GM18867 (cell line): ENCODE data around the gene CACNA1C.

Experiments
- ATAC-seq: cut with Tn5 transposase; IDR thresholded peaks from one replicate; pipeline ENCODE4 v1.9.1; 2021; ENCODE audit warnings: mild to moderate bottlenecking, moderate library complexity; ENCODE audit not compliant: unreplicated experiment

CACNA1C gene

DNA sequence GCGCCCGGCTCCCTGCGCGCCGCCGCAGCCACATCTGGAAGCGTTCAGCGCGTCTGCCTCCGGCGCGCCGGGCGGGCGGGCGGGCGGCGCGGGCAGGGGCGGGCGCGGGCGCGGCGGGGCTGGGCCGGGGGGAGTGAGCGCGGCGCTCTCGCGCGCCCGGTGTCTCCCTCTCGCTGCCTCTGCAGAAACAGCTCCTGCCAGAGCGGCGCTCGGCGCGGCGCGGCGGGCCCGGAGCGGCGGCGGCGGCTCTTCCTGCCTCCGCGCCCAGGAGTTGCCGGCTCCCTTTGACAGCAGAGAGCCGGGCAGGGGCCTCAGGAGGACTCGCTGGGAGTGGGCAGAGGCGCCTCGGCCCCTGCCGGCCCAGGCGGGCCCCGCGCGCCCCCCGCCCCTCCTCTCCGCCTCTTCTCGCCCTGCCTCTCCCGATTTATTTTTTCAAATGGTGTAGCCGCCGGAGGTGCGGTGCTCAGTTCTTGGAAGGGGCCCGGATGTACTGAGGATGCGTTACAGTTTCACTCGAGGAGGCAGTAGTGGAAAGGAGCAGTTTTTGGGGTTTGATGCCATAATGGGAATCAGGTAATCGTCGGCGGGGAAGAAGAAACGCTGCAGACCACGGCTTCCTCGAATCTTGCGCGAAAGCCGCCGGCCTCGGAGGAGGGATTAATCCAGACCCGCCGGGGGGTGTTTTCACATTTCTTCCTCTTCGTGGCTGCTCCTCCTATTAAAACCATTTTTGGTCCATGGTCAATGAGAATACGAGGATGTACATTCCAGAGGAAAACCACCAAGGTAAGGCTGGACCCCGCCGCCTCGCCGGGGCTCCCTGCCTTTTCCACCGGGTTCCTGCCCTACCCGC lies at the start of gene CACNA1C:
Gene CACNA1C (plus strand): TSS at position 162 of the 853 bp plus-strand sequence. CDS start 576 bp downstream, at position 738.
- ATAC-seq, result no peak

DNA sequence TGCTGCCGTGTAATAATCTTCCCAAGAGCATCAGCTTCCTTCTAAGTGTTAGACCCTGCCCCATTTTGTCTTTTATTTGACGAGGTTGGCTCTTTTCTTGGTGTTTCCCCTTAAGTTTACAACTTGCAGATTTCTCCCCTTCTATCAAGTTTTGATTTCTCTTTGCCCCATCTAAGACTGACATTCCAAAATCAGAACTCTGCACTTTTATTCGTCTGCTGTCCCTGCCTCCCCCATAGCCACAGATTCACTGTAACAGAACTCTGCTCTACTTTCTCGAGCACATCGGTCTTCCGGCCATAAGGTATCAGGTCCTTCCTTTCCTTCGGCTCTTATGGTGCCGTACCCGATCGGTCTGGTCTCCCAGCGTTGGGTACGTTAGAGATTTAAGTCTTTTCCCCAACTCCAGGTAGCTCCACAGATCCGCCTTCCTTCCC lies 49.1 kb upstream of the CACNA1C start:
- peak; percentile 13 for ATAC-seq

DNA sequence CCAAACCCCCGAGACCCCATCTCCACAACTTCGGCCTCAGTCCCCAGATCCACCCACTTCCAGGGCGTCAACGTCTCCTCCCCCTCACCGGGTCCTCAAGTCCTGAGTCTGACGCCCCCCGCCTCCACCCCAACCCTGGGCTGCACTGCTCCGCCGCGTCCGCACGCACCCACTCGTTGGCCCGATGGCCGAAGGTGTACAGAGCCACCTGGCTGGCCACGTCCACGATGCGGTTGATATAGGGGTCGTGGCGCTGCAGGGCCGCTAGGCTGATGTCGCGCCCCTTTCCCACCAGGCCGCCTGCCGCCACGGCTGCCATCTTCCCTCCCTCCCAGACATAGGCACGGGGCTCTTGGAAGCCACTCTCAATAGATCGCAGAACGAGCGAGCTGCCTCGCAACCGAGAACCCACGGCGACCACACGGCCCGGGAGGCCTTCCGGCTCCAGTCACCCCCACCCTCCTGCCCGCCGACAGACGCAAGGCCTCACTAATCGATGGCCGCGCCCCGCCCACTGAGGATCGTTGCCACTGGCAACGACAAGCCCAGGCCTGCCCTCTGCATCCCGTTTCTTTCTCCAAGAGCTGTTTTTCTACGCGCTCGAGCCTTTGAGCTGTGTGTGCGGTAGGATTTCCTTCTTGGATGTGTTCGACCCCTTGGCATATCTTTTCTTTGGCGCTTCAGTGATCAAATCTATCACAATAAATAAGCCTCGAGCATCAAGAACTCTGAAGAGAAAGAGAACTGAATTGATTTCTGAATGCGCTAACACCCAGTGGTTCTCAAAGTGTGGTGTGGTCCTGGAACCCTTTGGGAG lies 48.5 kb upstream of the CACNA1C start, which contains the start of gene DCP1B:
Gene DCP1B (minus strand): TSS at position 345 of the 817 bp plus-strand sequence. CDS start 26 bp downstream, at position 319.
- peak; percentile 98 for ATAC-seq

DNA sequence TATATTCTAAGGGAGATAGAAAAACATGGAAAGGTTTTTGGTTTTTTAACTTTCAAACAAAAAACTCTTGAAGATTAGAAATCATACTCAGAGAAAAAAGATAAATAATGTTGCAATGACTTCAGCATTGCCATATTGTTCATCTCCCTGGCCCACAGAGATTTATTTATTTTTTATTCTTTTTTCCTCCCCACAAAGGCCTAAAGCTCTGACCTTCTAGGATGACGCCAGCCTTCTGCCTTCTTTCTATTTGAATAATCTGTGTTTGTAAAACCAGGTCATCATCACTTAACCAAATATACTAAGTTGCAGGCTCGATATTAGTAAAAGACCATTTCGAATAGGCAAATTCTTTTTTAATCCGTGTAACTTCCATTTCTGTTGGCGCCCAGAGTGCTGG lies 44.1 kb upstream of the CACNA1C start:
- ATAC-seq, result no peak

DNA sequence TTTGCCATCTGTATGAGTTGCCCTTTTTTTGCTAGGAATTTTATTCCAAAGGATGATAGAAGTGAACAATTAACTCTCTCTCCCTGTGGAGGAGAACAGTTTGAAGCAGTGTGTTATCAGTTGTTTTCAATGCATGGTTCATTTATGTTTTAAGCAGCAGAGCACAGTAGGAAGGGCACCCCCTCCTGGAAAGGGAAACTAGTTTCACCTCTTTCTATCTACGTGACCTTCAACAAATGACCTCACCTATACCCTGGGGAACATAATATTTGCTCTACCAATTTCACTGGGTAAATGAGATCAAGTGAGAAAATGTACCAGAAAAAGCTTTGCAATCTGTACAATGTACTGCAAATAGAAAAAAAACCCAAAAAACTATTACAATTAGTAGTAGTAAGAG lies 43.2 kb upstream of the CACNA1C start:
- no peak for ATAC-seq

DNA sequence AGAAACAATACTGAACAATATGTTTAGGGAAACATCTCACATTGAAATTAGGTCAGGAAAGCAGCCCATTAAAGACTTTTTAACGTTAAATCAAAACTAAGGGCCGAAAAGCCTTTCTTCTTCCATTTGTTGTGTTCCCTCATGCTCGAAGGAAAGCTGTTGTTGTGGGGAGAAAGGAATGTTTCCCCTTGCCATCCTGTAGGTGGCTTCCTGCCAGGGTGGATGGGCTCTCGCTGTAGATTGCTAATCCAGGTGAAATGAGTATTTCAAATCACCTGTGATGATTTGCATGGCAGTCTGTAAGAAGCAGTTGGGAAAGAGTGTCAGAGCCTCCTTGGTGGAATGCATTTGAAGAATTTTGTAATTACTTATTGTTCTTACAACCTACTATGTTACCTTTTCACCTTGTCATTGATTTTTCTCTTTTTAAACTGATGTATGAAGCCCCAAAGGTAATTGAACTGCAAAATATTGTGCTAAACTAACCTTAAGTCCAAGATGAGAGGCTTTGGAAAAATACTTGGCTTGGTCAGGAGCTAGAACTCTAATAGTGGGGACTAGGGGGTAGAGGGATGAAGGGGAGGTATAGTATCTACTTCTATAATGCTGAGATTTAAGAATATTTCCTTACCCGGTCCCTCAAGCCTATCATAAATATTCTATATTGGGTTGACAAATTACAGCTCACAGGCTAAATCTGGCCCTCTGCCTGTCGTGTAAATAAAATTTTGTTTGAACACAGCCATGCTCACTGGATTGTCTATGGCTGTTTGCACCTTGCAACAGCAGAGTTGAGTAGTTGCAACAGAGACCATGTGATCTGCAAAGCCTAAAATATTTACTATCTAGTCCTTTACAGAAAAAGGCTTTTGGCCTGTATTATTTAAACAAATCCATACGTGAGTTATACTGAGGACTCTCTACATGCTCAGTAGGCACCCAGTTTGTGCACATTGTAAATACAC lies 40.9 kb upstream of the CACNA1C start:
- no peak for ATAC-seq

DNA sequence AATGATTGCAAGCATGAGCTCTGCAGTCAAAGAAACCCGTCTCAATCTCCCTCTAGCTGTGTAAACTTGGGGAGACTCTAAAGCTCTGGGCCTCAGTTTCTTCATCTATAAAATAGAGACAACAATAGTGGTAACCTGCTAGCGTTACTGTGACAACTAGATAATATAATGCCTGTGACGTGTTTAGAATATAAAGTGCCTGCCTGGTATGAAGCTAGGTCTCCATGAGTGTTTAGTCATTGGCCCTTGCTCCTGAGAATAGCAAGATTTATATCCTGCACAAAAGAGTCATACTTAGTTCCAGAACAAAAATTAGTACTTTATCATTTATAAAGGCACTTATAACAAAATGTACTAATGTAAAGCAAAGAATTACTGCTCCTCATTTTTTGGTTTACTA lies 39.7 kb upstream of the CACNA1C start:
- ATAC-seq, result no peak

DNA sequence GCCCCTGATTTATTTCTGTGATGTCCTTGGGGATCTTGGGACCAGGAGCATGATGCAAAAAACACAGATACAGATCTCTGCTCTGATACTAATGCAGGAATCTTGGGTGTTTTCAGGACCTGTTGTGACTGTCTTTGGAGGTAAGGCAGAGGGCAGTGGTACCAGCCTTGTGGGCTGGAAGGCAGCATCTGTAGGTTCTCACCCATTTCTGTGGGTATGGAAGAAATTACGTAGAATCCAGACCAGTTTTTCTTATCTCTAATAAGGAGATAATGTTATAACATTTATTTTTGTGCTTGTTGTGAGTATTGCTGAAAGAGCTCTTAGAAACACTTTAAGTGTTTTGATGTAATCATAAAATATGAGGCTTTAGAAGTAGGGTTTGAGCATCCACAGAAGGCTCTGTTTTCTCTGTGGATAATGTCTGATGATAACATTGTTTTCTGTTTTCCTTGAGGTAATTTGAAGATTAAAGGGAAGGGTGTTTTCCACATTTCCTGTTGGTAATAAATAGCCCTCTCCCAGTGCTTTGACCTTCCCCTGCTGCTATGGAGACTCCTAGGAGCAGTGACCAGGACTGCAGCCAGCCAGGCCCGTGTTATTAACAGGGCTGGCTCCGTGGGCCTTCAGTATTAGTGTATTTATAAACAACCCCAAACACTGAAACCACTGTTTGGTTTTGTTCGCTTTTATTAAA lies 39.1 kb upstream of the CACNA1C start:
- ATAC-seq, result no peak

DNA sequence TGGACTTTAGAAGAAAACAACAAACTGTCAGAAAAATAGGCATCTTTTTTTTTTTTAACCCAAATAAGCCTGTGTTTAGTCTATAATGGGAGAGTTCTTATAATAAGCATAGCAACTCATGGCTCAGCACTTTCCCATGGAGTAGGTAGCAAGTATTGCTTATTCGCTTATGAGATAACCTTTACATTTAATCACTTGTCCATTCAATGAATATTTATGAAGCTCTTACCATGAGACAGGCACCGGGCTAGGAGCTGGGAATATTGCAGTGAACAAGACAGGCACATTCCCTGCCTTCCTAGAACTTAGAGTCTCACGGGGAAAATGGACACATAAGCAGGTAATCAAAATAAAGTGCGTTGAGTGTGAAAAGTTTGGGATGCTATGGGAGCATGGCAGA lies 38.6 kb upstream of the CACNA1C start:
- ATAC-seq, result no peak

DNA sequence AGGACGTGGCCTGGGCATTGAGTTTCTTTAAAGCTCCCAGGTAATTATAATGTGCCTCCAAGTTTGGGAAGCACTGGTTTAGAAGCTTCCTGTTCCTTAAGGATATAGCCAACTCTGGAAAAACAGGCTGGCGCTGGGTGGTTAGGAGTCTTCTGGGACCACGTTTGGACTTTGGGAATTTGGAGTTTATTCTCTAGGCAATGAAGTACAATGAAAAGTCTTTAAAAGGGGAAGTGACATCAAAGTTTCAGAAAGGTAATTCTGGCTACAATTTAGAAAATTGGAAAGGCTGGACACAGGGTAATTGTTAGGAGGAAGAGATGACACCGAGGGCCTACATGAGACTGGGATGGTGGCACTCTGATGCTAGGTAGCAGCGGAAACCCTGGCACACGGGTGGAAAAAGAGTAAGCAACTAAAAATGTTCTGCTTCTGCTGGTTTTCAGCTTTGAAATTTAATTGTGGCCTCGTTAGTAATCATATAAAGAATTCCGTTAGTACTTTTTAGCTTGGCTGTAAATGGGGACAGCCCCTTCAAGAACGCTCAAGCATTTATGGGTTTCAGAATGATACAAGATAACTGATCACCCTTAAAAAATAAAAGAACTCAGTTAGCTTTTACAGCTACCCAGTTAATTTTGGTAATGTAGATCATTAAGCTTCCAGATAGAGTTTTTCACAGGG lies 35.8 kb upstream of the CACNA1C start:
- ATAC-seq, result no peak

DNA sequence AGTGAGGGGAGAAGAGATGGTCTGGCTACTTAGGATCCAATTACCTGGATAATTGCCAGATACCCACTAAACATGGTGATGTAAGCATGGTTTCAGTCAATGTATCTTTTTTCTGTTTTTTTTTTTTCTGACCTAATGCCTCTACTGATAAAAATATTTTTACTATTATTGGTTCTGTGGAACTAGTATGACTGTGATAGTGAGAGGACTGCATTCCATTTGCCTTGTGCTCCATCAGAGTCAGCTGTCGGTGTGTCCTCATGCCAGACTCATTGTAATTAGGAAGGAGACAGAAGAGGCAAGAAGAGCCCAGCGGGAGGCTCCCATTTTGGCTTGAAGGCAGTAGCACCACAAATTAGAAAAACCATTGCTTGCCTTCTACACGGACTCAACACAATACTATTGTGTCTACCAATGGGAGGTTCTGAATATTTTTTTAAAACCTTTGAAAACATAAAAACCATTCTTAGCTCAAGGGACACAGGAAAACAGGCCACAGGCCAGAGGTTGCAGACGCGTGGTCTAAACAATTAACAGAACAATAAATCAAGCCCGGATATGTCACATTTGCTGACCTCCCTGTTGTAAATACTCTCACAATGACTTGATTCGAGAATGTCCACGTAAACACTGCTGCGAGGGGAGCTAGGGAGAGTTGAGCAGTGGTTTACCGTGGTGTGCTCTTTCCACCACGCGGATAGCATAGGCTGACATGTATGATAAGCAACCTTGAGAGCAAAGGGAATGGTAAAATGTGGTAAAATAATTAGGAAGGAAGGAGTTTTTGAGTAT lies 35.0 kb upstream of the CACNA1C start:
- ATAC-seq, result no peak

DNA sequence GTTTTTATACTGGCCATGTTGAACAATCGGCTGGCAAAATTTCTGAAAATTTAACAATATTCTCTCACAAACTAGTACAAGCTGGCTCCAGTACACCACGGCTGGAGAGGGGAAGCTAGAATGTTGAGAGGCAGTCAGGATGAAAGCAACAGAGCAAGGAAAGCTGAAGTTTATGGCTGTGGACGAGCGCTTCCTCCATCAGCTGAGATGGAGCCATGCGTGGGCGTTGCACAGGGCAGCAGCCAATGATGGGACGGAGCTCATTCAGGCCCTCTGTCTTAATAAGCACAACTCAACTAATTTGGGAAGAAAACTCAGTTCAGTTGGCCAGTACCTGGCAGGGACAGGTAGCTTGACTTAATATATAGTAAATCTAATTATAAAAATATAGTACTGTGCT lies 34.4 kb upstream of the CACNA1C start:
- ATAC-seq, result no peak

DNA sequence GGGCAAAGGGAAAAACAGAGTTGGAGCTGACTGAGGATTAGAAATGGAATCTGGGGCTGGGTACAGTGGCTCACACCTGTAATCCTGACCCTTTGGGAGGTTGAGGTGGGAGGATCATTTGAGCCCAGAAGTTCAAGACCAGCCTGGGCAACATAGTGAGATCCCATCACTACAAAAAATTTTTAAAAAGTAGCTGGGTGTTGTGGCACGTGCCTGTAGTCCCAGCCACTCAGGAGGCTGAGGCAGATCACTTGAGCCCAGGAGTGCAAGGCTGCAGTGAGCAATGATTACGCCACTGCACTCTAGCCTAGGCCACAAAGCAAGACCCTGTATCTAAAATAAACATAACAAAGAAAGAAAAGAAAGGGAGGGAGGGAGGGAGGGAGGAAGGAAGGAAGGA lies 33.7 kb upstream of the CACNA1C start:
- no peak for ATAC-seq

DNA sequence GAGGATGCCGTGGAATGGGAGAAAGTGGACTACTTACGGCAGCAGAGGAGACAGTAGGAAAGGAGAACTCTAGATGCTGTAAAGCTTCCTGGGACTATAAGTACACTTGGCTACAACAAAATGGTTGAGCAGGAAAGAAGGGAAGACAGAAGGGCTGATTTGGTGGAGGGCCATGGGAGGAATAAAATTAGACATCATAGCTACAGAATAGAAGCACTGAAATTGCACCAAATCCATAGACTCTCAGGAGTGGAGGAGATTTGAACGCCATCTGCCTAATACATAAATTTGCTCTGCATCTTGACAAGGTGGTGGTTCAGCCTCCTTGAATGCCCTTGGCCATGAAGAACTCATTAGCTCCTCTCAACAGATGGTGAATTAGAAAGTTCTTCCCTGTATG lies 32.3 kb upstream of the CACNA1C start:
- ATAC-seq, result no peak

DNA sequence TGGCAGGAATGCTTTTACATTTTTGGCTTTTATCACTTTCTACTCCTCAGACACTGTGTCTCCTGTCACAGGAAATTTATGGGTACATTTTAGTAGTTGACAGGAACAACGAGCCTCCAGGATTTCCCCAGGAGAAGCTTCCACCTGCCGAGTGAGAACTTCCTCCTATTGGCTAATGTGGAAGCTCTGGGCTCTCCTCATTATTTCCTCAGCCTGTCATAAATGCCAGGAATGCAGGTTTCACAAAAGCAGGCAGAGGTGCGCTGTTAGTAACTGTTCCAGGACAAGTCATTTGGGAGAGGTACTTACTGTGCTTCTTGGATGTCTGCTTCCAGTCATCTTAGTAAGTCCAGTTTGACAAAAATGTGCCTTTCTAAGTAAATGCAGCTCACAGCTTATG lies 29.4 kb upstream of the CACNA1C start:
- ATAC-seq, result no peak

DNA sequence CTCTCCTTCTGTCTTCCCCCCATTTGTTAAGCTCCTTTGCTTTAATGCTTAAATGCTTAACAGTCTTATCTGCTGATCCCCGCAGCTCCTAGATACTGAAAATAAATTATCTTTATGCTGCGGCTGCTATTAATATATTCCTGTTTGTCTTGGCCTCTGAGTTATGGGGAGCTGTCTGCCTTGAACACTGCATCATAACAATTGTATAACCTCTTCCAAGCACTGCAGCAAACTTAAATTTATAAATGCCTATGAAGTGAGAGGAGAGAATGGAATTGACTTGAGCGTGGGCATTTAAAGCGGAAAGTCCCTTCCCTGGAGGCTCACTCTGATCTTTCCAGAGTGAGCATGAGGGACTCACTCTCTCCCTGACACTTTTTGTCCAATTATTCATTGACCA lies 25.4 kb upstream of the CACNA1C start:
- ATAC-seq, result no peak

DNA sequence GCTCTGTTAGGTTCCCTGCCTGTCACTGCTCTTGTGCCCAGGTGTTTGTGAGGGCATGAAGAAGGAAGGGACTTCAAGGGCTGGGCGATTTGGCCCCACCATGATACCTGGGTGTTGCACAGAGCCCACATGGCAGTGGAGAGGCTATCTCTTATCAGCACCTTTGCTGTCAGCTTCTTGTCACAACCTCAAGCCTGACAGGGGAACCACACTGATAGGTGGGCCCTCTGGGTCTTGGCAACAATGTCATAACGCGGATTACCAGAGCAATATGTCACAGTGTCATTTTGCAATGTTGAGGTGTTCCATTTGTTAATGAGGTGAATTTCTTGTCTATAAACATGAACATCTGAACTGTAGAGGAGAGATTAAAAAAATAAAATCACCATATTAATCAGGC lies 22.9 kb upstream of the CACNA1C start:
- ATAC-seq, result no peak

DNA sequence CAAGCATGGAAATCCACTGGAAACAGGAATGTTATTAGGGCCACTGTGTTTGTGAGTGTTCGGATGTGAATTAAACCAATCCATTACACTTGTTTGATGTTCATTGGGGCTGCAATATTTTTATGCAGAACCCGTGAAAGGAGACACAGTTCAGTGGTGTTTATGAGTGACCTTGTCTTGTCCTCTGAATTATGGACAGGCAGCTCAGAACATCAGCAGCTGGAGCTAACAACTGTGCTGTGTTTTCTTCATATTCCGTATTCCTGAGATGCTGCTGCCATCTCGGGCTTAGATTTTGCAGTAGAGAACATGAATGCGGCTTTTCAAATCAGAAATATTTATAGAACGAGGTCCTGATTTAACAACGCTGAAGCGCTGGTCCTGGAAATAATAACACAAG lies 20.3 kb upstream of the CACNA1C start:
- no peak for ATAC-seq
